ENCODE data around the gene TPH2.

The TPH2 gene

GRCh38 chr12:71967211-71967610 is 28.6 kb downstream of the TPH2 start:
- DNase-seq: no peak

- no peak for DNase-seq
These were observed 30.7 kb downstream of the TPH2 start for GRCh38 chr12:71969330-71969729.

DNA sequence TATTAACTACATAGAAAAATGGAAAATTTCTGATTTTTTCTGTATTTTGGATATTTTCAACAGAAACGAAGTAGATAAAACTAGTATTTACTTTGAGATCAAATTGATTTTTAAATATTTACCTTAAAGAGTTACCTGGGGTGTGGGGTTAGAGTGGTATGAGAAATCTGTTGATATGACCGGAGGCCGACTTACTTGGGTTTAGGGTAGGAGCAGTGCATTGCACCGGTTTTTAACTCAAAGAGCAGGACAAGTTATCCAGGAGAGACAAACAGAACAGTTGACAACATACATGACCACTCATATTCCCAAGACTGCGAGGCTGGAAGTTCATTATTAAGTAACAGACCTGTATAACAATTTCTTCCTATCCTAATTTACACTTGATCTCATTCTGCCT is 31.4 kb downstream of the TPH2 start:
- no peak for DNase-seq

DNA sequence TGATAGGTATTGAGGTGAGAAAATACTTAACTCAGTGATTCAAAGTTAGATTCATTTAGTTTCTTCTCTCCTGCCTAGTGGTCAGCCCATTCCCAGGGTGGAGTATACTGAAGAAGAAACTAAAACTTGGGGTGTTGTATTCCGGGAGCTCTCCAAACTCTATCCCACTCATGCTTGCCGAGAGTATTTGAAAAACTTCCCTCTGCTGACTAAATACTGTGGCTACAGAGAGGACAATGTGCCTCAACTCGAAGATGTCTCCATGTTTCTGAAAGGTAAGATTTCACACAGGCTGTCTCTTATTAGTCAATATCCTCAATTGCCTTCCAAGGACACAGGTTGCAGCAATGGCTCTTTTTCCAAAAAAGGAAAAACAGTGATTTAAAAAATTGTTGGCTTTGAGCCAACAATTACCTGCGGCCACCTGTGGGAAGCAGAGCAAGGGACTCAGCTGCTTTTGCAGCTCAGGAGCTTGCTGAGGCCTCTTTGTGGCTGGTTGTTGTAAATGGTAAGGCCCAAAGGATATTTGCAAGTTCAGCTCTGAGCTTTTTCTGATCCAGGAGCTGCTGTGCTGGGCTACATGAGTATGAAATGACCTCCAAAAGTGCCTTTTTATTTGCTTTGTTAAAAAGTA is 33.9 kb downstream of the TPH2 start:
- DNase-seq: no peak

- DNase-seq: peak; percentile 27
These were observed 35.0 kb downstream of the TPH2 start for GRCh38 chr12:71973687-71974086.

- no peak for DNase-seq
These were observed 41.9 kb downstream of the TPH2 start for GRCh38 chr12:71980538-71980937.

DNA sequence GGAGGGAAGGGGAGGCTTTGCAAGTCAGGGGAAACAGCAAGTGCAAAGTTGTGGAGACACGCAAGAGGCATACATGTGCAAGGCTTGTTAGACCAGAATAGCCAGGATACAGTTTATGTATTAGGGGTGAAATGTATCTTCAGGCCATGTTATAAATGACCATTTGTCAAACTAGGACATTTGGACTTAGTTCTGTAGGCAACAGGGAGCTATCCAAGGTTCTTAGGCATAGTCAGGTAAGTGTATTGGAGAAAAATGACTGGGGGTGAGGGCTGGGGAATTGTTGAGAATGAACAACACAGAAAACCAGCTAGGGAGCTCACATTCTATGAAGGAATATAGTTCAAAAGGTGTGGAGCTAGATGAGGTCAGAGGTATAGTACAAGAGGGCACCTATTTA is 42.5 kb downstream of the TPH2 start:
- DNase-seq: no peak

DNA sequence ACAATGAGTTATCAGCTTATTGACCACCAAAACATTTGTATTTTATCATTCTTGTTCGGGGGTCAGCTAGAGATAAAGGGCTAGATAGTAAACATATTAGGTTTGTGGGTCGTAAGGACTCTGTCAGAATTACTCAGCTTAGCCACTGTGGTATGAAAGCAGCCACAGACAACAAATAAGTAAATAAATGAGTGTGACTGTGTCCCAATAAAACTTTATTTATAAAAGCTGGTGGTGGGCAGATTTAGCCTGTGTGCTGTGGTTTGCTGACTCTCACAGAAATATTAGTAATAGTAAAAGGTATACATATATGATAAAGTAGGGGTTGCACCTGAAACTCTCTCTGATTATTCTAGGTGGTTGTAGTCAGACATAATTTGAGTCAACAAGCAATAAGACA is 56.1 kb downstream of the TPH2 start:
- DNase-seq: no peak

GRCh38 chr12:71999795-72000194 is 61.1 kb downstream of the TPH2 start:
- DNase-seq: peak; percentile 14

DNA sequence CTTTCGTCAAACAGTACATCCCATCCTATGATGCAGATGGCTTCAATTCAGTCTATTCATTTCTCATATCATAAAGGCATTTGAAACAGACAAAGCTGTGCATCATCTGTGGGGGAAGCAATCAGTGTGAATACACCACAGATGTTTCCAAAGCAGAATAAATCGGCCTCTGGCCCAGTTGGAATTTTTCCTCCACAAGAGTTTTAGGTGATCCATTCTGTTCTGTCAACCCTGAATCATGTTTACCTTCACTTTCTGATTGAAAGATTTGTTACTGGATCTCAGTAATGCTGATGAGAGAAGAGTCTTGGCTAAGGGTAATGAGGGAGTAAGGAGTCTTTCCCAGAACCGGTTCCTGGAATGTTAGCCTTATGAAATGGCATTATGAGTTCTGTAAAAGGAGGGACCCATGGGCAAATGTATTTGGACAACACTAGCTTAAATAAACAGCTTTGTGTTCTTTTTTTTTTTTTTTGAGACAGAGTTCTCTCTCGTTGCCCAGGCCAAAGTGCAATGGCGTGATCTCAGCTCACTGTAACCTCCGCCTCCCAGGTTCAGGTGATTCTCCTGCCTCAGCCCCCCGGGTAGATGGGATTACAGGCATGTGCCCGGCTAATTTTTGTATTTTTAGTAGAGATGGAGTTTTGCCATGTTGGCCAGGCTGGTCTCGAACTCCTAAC is 62.5 kb downstream of the TPH2 start:
- DNase-seq: no peak

GRCh38 chr12:72006766-72007165 is 68.1 kb downstream of the TPH2 start:
- no peak for DNase-seq

GRCh38 chr12:72010356-72010755 is 71.7 kb downstream of the TPH2 start:
- no peak for DNase-seq

- DNase-seq: no peak
These were observed 72.7 kb downstream of the TPH2 start for GRCh38 chr12:72011374-72011773.

DNA sequence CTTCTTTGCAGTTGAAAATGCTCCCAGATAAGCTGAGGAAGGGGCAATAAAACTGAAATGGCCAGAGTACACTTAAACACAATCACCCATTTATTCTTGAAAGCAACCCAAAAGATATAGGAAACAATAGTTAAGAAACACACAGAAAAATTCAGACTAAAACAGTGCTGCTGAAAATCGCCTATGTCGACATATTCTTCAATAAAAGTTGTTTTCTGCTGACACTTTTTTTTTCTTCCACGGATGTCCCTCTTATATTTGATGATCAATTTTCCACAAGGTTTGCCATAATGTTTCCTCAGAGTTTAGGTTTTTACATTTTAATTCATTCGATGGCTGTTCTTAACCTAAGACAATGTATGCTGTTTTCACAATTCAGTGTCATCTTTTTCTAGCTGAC is 74.2 kb downstream of the TPH2 start:
- no peak for DNase-seq

DNA sequence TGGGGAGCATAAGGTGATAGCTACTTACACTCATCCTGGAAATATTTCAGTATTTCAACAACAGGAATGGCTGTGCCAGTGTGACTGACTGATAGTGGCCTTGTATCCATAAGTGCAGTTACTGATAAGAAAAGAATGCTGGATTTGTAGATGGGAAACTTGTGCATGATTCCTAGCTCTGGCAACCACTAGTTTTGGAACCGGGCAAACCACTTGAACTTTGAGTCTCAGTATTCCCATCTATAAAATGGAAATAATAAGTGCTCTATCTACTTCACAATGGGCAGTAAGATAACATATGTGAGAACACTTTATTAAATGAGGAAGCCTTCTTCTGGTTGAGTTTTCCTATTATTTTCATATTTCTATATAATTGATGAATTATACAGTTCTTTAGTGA is 77.2 kb downstream of the TPH2 start:
- no peak for DNase-seq

DNA sequence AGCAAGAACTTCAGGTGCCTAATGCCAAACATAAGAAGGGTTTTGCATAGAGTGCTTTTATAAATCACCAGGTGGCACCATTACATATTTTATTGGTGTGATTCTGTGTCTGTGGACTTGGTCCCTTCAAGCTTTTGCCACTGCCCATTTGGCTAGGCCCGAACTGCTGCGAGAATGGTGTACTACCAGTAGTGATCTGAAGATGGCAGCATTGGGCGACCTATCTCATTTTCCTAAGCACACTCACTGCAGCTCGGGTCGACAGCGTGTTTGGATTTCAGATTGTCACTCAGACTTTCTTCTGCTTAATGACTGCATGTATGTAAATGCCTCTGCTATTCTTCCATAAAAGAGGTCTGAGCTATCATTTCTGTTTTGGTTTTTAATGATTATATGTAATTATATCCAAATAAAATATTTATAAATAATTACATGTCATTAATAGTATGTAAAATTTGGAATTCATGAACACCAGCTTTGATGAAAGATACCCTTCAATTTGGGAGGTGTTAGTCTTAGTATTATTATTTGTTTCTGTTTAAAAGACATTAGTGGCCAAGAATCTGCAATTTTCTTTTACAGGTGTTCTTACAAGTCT is 78.5 kb downstream of the TPH2 start:
- DNase-seq: peak; percentile 73

- no peak for DNase-seq
These were observed 79.4 kb downstream of the TPH2 start for GRCh38 chr12:72018036-72018435.

DNA sequence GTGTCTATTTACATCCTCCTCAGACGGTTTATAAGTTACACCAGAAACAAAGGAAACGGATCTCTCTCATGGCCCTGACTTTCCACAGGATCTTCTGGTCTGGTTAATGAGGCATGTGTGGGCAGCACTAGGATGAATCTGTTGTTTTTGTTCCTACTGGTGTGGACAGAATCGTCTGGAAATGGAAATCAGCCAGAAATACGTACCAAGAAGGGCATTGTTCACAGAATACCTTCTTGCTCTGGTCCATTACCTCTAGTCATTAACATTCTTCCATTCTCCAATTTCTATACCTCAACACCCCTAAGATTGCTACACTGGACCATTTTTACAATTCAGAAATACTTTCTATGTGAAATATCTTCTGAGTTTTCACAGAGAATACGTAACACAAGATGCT is 86.0 kb downstream of the TPH2 start:
- DNase-seq: no peak

- no peak for DNase-seq
These were observed 86.9 kb downstream of the TPH2 start for GRCh38 chr12:72025524-72025923.

DNA sequence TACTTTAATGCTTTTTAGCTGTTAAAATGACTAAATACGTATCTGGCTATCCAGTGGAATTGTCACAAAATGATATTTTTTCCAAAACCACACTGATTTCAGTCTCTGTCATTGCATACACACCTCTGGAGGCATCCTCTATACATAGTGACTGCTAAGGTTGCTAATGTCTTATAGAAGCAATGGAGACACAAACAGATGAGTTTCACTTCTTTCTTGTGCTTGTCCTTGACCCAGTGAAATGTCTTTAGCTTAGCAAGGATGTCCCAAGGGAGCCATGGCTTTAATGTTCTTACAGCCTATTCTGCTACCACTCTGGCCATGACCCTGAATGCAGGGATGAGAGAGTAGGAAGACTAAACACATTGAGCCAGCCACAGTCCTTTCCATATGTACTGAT is 90.3 kb downstream of the TPH2 start:
- no peak for DNase-seq

DNA sequence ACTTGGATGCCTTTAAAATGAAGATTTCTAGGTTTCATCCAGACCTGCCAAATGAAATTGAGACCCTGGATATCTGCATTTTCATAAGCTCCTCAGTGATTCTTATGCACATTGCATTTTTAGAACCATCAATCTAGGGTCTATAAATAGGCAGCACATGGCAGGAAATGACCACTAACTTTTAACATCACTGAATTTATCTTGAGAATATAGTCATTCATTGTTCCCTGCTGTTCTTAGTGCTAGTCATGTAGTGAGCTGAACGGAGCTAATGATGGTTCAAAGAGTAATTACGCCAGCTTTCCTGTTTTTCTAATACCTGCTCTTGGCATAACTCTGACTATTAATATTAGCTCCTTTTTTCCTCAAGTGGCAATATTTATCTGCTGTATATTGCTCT is 91.6 kb downstream of the TPH2 start:
- DNase-seq: no peak

DNA sequence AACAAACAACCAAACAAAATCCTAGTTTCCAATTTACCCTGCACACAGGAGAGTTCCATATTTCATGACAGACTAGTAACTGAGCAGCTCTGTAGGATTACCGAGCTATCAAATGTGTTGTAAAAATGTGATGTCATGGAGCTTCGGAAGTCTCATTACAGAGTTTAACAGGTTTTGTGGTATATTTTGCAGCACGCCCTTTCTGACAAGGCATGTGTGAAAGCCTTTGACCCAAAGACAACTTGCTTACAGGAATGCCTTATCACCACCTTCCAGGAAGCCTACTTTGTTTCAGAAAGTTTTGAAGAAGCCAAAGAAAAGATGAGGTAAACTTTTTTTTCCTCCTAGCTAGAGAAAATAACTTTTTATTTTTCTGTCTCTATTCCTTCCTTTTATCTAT is 92.4 kb downstream of the TPH2 start:
- no peak for DNase-seq

GRCh38 chr12:72033991-72034390 is 95.3 kb downstream of the TPH2 start:
- DNase-seq: no peak

DNA sequence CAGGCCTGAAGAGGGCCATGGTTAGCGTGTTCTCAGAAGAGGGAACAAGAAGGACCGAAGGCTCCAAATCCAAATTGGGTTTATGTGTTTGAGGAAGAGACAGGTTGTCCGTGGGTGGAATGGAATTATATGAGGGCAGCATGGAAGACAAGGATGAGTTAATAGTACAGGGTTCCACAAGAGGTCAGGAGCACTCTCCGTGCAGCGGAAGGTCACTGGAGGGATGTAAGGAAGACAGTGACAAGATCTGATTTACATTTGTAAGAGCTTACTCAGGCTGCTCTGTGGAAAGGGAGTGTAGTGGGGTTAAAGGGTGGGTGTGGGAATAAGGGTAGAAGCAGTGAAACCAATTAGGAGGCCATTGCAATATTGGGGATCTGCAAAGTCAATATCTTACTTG is 97.0 kb downstream of the TPH2 start:
- DNase-seq: no peak

GRCh38 chr12:72036393-72036792 is 97.7 kb downstream of the TPH2 start:
- no peak for DNase-seq

Measured in activated CD4-positive, alpha-beta T cell treated with anti-CD3 and anti-CD28 coated beads, Interleukin-10, Interleukin-2, amounts not matched to agents 100 ng/mL and 50 ng/mL, durations not matched to agents 16 hours and 8 hours (primary cell).